Muscle layer of colon (tissue), 2 donors: ENCODE measurements around the gene RXFP4.
"Not testable (repeated sequence)": the region's sequence is repeated elsewhere in the genome, so short reads cannot be mapped to it uniquely, and the experiment has no call there.

ENCODE experiments used
- H3K27ac ChIP-seq: one replicate; pipeline ENCODE4 v1.7.0; 2013; ENCODE audit warnings: low read depth, mild to moderate bottlenecking, low read length, moderate library complexity
- H3K27me3 ChIP-seq, 2 donors: one replicate each; pipeline ENCODE4 v1.7.0; 2013; ENCODE audit warnings: low read length in 2 of 2, mild to moderate bottlenecking in 2 of 2; ENCODE audit not compliant: insufficient read depth in 2 of 2, control insufficient read depth in 1 of 2
- H3K36me3 ChIP-seq: one replicate; pipeline ENCODE4 v1.7.0; 2013; ENCODE audit warnings: mild to moderate bottlenecking, low read length; ENCODE audit not compliant: insufficient read depth
- H3K4me1 ChIP-seq: one replicate; pipeline ENCODE4 v1.7.0; 2013; ENCODE audit warnings: mild to moderate bottlenecking, low read length; ENCODE audit not compliant: insufficient read depth
- H3K4me3 ChIP-seq, 2 donors: one replicate each; pipeline ENCODE4 v1.7.0; 2013; ENCODE audit warnings: low read length in 2 of 2, low read depth in 1 of 2, mild to moderate bottlenecking in 1 of 2, moderate library complexity in 1 of 2
- H3K9ac ChIP-seq: one replicate; pipeline ENCODE4 v1.7.0; 2013; ENCODE audit warnings: low read length
- H3K9me3 ChIP-seq: one replicate; pipeline ENCODE4 v1.7.0; 2013; ENCODE audit warnings: mild to moderate bottlenecking, low read length
- donor health status: abdominal sarcoma.
- donor health status: Adenocarcinoma of cecum.

RXFP4 gene

DNA sequence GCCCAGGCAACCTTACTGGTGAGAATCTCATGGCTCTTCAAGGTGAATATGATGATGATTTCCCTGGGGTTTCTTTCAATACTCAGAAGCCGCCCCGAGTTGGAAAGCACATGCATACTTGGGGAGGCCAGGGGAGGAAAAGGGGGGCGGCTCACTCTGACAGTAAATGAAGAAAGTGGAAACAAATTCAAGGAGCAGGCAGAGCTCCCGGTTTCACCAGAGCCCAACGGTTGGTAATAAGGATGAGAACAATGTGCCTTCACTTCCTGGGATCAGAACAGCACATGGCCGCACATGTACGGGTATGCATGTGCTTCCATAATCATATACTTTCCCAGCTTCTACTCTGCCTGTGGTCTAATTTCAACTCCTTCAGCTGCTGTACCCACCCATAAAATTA is 40.7 kb downstream of the RXFP4 start:
- Histone ChIP-seq H3K9ac (no peak overlapping the region), H3K4me3 (no peak overlapping the region), H3K4me1 (peaks cover 56% of the 10 kb centered on the region)

DNA sequence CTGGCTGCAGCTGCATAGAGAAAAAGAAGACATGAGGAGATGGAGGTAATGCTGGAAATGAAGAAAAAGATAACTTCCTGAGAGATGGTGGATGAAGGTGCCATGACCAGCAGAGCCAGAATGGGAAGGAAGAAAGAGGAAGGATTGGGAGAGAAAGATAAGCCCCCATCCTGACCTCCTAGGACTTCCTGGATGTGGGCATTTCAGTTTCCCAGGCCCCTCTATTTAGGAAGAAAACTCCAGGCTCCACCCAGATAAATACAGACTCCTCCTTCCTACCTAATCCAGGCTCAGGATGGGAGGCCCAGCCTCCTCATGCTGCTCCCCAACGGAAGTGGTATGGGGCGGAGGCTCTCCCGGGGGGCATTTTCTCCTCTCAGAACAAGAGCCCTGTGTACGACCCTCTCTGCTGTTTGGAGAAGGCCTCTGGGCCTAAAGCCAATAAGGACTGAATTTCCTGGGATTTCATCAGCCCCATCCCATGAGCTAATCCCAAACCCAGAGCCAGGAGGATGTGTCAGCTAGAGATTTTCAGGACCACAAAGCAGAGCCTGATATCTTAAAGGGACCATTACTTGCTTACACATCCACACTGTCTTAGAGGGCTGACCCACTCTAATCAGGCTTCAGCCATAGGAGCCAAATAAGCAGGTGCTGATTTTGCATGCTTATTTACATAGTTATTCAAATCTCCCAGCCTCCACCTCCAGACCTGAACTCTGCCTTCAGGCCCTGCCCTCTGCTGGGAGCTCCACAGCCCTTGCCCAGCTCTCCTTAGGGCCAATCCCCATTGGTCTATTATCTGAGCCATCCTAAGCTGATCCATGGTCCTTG is 42.0 kb downstream of the RXFP4 start:
- Histone ChIP-seq H3K36me3 (no peaks in the 10 kb centered on the region), H3K27ac (peak overlapping the region; percentile 9), H3K9me3 (no peaks in the 10 kb centered on the region), H3K4me3 (peak overlapping the region in 1 of 2 donors; percentile 14), H3K27me3 (no peaks in the 10 kb centered on the region), H3K9ac (no peak overlapping the region), H3K4me1 (peaks cover 53% of the 10 kb centered on the region)

More for the DNA sequence above, 40.7 kb downstream of the RXFP4 start:
- H3K27me3 ChIP-seq: no peaks in the 10 kb centered on the region
- no peaks in the 10 kb centered on the region for H3K36me3 ChIP-seq
- H3K27ac ChIP-seq: peak overlapping the region; percentile 22
- H3K9me3 ChIP-seq: no peaks in the 10 kb centered on the region

DNA sequence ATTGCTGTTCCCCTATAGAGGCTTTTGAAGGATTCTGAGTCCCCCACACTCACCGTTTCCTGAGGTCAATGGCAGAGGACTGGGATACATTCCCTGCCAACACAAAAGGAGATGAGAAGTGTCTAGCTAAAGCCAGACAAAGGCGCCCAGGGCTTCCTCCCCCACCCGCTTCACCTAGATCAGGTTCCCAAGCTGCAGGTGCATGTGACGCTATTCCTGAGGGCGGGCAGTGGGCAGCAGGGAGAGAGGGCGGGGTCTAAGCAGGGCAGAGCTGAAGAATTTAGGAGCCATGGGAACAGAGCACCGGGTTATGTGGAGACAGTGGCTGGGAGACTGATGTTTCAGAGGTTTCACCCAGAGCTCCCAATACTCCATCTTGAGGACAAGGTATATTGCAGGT is 42.9 kb downstream of the RXFP4 start:
- Histone ChIP-seq H3K27ac (no peak overlapping the region), H3K4me1 (peaks cover 53% of the 10 kb centered on the region), H3K4me3 (no peak overlapping the region), H3K9me3 (no peaks in the 10 kb centered on the region), H3K27me3 (no peaks in the 10 kb centered on the region), H3K9ac (no peak overlapping the region), H3K36me3 (no peaks in the 10 kb centered on the region)

DNA sequence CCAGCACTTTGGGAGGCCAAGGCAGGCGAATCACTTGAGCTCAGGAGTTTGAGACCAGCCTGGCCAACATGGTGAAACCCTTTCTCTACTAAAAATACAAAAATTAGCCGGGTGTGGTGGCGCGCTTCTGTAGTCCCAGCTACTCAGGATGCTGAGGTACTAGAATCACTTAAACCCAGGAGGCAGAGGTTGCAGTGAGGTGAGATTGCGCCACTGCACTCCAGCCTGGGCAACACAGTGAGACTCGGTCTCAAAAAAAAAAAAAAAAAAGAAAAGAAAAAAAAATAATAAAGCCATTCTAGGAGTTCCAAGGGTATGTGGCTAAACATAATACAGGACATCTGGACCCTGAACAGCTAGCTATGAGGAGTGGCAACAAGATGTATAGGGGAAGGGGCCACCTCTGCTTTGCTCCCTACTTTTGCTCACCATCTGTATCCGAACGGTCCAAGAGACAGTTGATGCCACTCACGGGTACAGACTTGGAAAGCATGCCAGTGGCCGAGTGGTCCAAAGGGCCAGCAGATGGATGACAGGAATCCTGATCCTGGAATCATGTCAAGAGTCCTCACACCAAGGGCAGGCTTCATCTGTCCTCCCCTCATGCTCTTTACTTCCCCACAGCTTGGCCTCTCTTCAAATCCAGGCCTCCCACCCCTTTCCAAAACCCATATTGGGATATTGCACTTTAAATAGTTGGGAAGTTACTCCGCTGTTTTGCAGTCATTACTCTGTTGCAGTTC is 43.6 kb downstream of the RXFP4 start:
- not testable (repeated sequence) for H3K36me3 ChIP-seq

DNA sequence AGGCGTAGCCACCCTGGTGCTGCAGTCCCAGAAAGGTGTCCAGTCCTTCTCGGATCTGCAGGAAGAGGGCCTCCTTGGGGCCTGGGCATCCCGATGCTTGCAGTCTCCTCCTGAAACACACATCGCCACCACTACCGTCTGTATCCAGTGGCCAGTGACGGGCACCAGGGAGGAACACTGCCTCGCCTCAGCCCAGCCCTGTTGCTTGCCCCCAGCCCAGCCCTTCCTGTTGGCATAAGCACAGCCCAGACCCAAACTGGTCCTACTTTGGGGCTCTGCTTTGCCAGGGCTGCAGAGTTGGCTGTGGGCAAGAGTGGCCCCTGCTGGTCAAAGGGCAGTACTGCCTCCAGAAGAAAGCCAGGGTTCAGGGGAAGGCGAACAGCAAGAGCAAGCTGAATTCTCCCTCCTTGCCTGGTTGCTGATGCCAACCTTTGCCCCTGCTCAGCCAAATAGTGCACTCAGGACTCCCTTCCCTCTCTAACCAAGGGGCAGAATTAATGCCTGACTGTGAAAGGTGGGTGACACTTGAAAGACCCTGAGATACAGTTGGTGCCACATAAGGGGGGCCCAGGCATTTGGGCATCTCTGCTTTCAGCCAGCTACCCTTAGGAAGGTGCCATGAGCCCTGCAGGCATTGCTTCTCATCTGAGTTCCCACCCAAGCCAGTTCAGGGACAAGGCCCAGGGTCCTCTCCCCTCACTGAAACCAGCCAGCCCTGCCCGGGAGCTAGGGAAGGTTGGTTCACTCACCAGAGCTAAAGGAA is 48.0 kb downstream of the RXFP4 start:
- Histone ChIP-seq H3K27ac (peak overlapping the region; percentile 48), H3K4me1 (peaks cover 10% of the 10 kb centered on the region), H3K9ac (peak overlapping the region; percentile 18), H3K4me3 (peak overlapping the region; percentile 41 to 59), H3K27me3 (no peaks in the 10 kb centered on the region), H3K36me3 (no peaks in the 10 kb centered on the region), H3K9me3 (no peaks in the 10 kb centered on the region)

More for the DNA sequence above, 43.6 kb downstream of the RXFP4 start:
- not testable (repeated sequence) for H3K9ac ChIP-seq, H3K27me3 ChIP-seq, H3K9me3 ChIP-seq, H3K27ac ChIP-seq, H3K4me3 ChIP-seq
- H3K4me1 ChIP-seq: peaks cover 48% of the 10 kb centered on the region

DNA sequence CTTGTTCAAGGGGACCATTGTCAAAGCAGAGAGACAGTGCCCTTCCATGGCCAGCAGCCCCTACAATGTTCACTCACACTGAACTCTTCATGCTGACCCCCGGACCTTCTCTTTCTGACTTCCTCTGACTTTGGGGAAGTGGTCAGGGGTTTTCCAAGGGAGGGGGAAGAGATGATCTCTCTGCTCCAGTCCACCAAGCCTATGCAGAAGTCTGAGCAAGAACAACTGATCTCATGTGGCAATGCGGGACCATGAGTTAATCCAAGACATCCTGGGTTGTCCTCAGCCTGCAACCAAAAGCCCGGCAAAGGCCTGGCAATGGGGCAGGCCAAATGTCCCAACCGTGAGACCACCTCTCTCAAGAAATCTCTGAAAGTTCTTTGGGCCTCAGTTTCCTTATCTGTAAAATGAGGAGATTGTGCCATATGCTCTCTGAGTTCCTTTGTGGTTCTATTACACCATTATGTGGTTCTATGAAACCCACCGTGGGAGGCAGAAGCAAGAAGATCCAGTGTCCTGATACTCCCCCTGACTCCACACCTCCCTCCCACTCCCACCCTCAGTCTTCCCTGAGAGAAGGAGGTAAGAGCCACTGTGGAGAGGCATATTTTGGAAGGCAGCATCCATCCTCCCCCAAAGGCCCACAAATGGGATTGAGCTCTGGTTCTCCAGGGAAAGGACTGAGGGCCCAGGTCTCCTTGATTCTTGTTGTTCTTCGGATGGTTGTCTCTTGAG is 48.7 kb downstream of the RXFP4 start:
- H3K4me3 ChIP-seq: no peak overlapping the region
- H3K27me3 ChIP-seq: no peaks in the 10 kb centered on the region
- H3K36me3 ChIP-seq: no peaks in the 10 kb centered on the region
- no peak overlapping the region for H3K27ac ChIP-seq
- H3K4me1 ChIP-seq: peaks cover 10% of the 10 kb centered on the region
- no peak overlapping the region for H3K9ac ChIP-seq
- H3K9me3 ChIP-seq: no peaks in the 10 kb centered on the region
